A673 (cell line): ENCODE data around the gene BABAM2. TPM values are rescaled to one million over a fixed set of nuclear protein-coding genes. Genes with fewer than 3 reads are reported as not detected.
A peak's percentile ranks its signal among the peaks of the same experiment; 100 is the strongest.

Experiments
- BruUV-seq: library from RNA; stranded (reverse); fragments of 400-500 nt; replicated peaks from 2 replicates; lab custom pipeline; 2021; lab: Mats Ljungman, UMichigan
- CTCF ChIA-PET: fragments of 300-600 bp; sonication (Branson Sonifier 250); formaldehyde crosslinking; loops from one replicate; lab custom pipeline; 2022; ENCODE audit warnings: antibody characterized with exemption; lab: Charles Lee
- POLR2A ChIA-PET: fragments of 300-600 bp; sonication (Branson Sonifier 250); formaldehyde crosslinking; loops from one replicate; lab custom pipeline; 2022; ENCODE audit warnings: antibody characterized with exemption; ENCODE audit not compliant: low non-redundant PET; lab: Charles Lee
- DNase-seq: peaks from one replicate; pipeline ENCODE4 v3.0.0-alpha.2; 2015; ENCODE audit warnings: low spot score
- H3K27ac ChIP-seq: fragments of 200-600 bp; sonication (generic); 2 replicates; pipeline ENCODE4 v1.5.1; 2016; ENCODE audit warnings: mixed run types, low read depth, mild to moderate bottlenecking, mixed read lengths, antibody characterized with exemption, low read length; ENCODE audit not compliant: poor library complexity, severe bottlenecking
- H3K27me3 ChIP-seq: fragments of 200-600 bp; sonication (generic); replicated peaks from 2 replicates; pipeline ENCODE4 v1.6.1; 2017; ENCODE audit warnings: mixed run types, low read depth, mild to moderate bottlenecking, mixed read lengths, antibody characterized with exemption, low read length; ENCODE audit not compliant: insufficient read depth, poor library complexity
- H3K36me3 ChIP-seq: fragments of 200-600 bp; sonication (generic); 2 replicates; pipeline ENCODE4 v1.6.1; 2016; ENCODE audit warnings: mixed run types, mild to moderate bottlenecking, mixed read lengths, antibody characterized with exemption, low read length; ENCODE audit not compliant: insufficient read depth, poor library complexity, severe bottlenecking
- H3K4me1 ChIP-seq: fragments of 200-600 bp; sonication (generic); 2 replicates; pipeline ENCODE4 v1.6.1; 2017; ENCODE audit warnings: mixed run types, mild to moderate bottlenecking, mixed read lengths, antibody characterized with exemption, low read length; ENCODE audit not compliant: insufficient read depth, poor library complexity, severe bottlenecking
- H3K4me3 ChIP-seq: fragments of 200-600 bp; sonication (generic); 2 replicates; pipeline ENCODE4 v1.5.1; 2016; ENCODE audit warnings: low read depth, mixed run types, mild to moderate bottlenecking, mixed read lengths, low read length; ENCODE audit not compliant: poor library complexity, severe bottlenecking
- H3K9me3 ChIP-seq: fragments of 200-600 bp; sonication (generic); 2 replicates; pipeline ENCODE4 v1.6.1; 2016; ENCODE audit warnings: mixed run types, low read depth, mild to moderate bottlenecking, mixed read lengths, antibody characterized with exemption, low read length; ENCODE audit not compliant: poor library complexity, severe bottlenecking
- CTCF ChIP-seq: fragments of 300-800, 200-600 bp; sonication (generic); conservative IDR thresholded peaks from 2 replicates; pipeline ENCODE4 v1.5.1; 2017; ENCODE audit warnings: low read depth, mild to moderate bottlenecking, antibody characterized with exemption, low read length, moderate library complexity, mixed read lengths
- EZH2 ChIP-seq: fragments of 200-600 bp; sonication (generic); IDR thresholded peaks from 2 replicates; pipeline ENCODE4 v1.6.1; 2017; ENCODE audit warnings: borderline replicate concordance, low read depth, mild to moderate bottlenecking, mixed read lengths, antibody characterized with exemption, low read length; ENCODE audit not compliant: poor library complexity, severe bottlenecking
- intact Hi-C: fragments of 100-400 bp; cut with micrococcal nuclease; formaldehyde crosslinking; loops from one replicate; pipeline ENCODE4 v1.10.0; 2022; ENCODE audit not compliant: unreplicated experiment
- total RNA-seq: library from RNA; stranded (reverse); gene quantifications from 2 replicates; pipeline ENCODE4 v1.2.3, GENCODE V29; 2021

The BABAM2 gene
- total RNA-seq, 1 experiment from 2014 or later, result 21.8 TPM

- Histone ChIP-seq H3K4me1 (peaks cover 30% of the 10 kb centered on the region), H3K4me3 (no peak overlapping the region), H3K27me3 (no peaks in the 10 kb centered on the region), H3K27ac (peak overlapping the region; percentile 77), H3K9me3 (peaks cover 7% of the 10 kb centered on the region), H3K36me3 (no peaks in the 10 kb centered on the region)
- ChIA-PET POLR2A (no interaction called here), CTCF (no interaction called here)
- intact Hi-C loops, result loop anchor here (10.0 kb wide), 1 partner anchor 441 kb away; the partner anchor contains the start of gene FOSL2
- no peak for TF ChIP-seq EZH2
- no peak for TF ChIP-seq CTCF
- BruUV-seq, result no TSS peak
- DNase-seq, result peak; percentile 37
These were observed 63.7 kb downstream of the BABAM2 start for GRCh38 chr2:27954221-27954673.

- DNase-seq, result peak; percentile 82
- peak overlapping the region; percentile 77 for H3K27ac ChIP-seq
- H3K4me1 ChIP-seq, result peaks cover 37% of the 10 kb centered on the region
- no TSS peak for BruUV-seq
- CTCF ChIA-PET, result no interaction called here
- H3K9me3 ChIP-seq, result peaks cover 7% of the 10 kb centered on the region
- TF ChIP-seq EZH2 (no peak), CTCF (peak; percentile 56)
- intact Hi-C loops, result loop anchor here (10.0 kb wide), 1 partner anchor 440 kb away; the partner anchor contains the start of gene FOSL2
- POLR2A ChIA-PET, result no interaction called here
- H3K27me3 ChIP-seq, result no peaks in the 10 kb centered on the region
- no peaks in the 10 kb centered on the region for H3K36me3 ChIP-seq
- no peak overlapping the region for H3K4me3 ChIP-seq
These were observed 64.3 kb downstream of the BABAM2 start for GRCh38 chr2:27954771-27955383.

GRCh38 chr2:27955384-27956161, 65.0 kb downstream of the BABAM2 start:
- H3K9me3 ChIP-seq, result peaks cover 7% of the 10 kb centered on the region
- DNase-seq, result no peak
- peak overlapping the region; percentile 77 for H3K27ac ChIP-seq
- no peak overlapping the region for H3K4me3 ChIP-seq
- intact Hi-C loops, result loop anchor here (10.0 kb wide), 1 partner anchor 439 kb away; the partner anchor contains the start of gene FOSL2
- CTCF ChIA-PET, result no interaction called here
- H3K27me3 ChIP-seq, result no peaks in the 10 kb centered on the region
- POLR2A ChIA-PET, result no interaction called here
- peaks cover 43% of the 10 kb centered on the region for H3K4me1 ChIP-seq
- H3K36me3 ChIP-seq, result no peaks in the 10 kb centered on the region
- BruUV-seq, result no TSS peak
- TF ChIP-seq EZH2 (no peak), CTCF (no peak)
